ENCODE results near the gene SH3BP2.

DNA sequence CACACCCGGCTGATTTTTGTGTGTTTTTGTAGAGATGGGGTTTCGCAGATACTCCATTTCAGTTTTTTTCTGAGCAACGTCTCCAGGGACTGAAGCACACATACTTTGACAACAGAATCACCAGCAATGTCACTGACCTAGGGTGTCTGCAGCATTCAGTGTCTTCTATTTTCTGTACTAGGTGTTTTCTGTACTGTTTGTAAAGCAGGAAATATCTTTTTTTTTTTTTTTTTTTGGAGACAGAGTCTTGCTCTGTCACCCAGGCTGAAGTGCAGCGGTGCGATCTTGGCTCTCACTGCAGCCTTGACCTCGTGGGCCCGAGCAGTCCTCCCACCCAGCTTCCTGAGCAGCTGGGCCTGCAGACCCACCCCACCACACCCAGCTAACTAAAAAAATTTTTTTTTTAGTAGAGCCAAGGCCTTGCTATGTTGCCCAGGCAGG, 59.6 kb downstream of the SH3BP2 start:
- TF ChIP-seq SIN3A (IDR thresholded peaks at IDR 0.05; ENCODE audit: borderline replicate concordance, insufficient read depth, low read length) (no peak), POLR2AphosphoS5 (IDR thresholded peaks at IDR 0.05; ENCODE audit: low read depth, low read length) (no peak), TAF1 (IDR thresholded peaks at IDR 0.05; ENCODE audit: borderline replicate concordance, insufficient read depth, low read length) (no peak), FOXP2 (optimal IDR thresholded peaks at IDR 0.05; ENCODE audit: borderline replicate concordance, extremely low read depth, extremely low read length, insufficient read depth) (no peak)
- TF ChIP-seq, protein P1, sequence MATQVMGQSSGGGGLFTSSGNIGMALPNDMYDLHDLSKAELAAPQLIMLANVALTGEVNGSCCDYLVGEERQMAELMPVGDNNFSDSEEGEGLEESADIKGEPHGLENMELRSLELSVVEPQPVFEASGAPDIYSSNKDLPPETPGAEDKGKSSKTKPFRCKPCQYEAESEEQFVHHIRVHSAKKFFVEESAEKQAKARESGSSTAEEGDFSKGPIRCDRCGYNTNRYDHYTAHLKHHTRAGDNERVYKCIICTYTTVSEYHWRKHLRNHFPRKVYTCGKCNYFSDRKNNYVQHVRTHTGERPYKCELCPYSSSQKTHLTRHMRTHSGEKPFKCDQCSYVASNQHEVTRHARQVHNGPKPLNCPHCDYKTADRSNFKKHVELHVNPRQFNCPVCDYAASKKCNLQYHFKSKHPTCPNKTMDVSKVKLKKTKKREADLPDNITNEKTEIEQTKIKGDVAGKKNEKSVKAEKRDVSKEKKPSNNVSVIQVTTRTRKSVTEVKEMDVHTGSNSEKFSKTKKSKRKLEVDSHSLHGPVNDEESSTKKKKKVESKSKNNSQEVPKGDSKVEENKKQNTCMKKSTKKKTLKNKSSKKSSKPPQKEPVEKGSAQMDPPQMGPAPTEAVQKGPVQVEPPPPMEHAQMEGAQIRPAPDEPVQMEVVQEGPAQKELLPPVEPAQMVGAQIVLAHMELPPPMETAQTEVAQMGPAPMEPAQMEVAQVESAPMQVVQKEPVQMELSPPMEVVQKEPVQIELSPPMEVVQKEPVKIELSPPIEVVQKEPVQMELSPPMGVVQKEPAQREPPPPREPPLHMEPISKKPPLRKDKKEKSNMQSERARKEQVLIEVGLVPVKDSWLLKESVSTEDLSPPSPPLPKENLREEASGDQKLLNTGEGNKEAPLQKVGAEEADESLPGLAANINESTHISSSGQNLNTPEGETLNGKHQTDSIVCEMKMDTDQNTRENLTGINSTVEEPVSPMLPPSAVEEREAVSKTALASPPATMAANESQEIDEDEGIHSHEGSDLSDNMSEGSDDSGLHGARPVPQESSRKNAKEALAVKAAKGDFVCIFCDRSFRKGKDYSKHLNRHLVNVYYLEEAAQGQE (IDR thresholded peaks at IDR 0.05; ENCODE audit: insufficient read depth in 1 of 2, low read depth in 2 of 2, low read length in 2 of 2) = no peak

Measured in PFSK-1 (cell line).